GM23248 (cell line): ENCODE data around the gene WDR75. TPM values are rescaled to one million over a fixed set of nuclear protein-coding genes. Genes with fewer than 3 reads are reported as not detected.

Experiments used
- DNase-seq: peaks from one replicate; pipeline ENCODE4 v3.0.0-alpha.2; 2015
- H2AFZ ChIP-seq: fragments of 200-600 bp; sonication (generic); 2 replicates; pipeline ENCODE4 v1.6.1; 2016; ENCODE audit warnings: antibody characterized with exemption
- H3F3A ChIP-seq: fragments of 200-600 bp; sonication (generic); 2 replicates; pipeline ENCODE4 v1.6.1; 2016; ENCODE audit warnings: mild to moderate bottlenecking, antibody characterized with exemption, mixed run types; ENCODE audit not compliant: insufficient read depth
- H3K27ac ChIP-seq: fragments of 200-600 bp; sonication (generic); 2 replicates; pipeline ENCODE4 v1.5.1; 2016; ENCODE audit warnings: mild to moderate bottlenecking
- H3K27me3 ChIP-seq: fragments of 200-600 bp; sonication (generic); replicated peaks from 2 replicates; pipeline ENCODE4 v1.6.1; 2016; ENCODE audit warnings: mild to moderate bottlenecking; ENCODE audit not compliant: insufficient read depth
- H3K36me3 ChIP-seq: fragments of 200-600 bp; sonication (generic); 2 replicates; pipeline ENCODE4 v1.6.1; 2016; ENCODE audit warnings: low read depth, mild to moderate bottlenecking
- H3K4me1 ChIP-seq: fragments of 200-600 bp; sonication (generic); 2 replicates; pipeline ENCODE4 v1.6.1; 2016; ENCODE audit warnings: mild to moderate bottlenecking; ENCODE audit not compliant: insufficient read depth
- H3K4me2 ChIP-seq: fragments of 200-600 bp; sonication (generic); one replicate; pipeline ENCODE4 v1.6.1; 2016; ENCODE audit warnings: mild to moderate bottlenecking; ENCODE audit not compliant: unreplicated experiment
- H3K4me3 ChIP-seq: fragments of 200-600 bp; sonication (generic); 2 replicates; pipeline ENCODE4 v1.5.1; 2016; ENCODE audit warnings: mild to moderate bottlenecking
- H3K79me2 ChIP-seq: fragments of 200-600 bp; sonication (generic); 2 replicates; pipeline ENCODE4 v1.6.1; 2016; ENCODE audit warnings: mild to moderate bottlenecking; ENCODE audit not compliant: insufficient read depth
- H3K9ac ChIP-seq: fragments of 200-600 bp; sonication (generic); 2 replicates; pipeline ENCODE4 v1.6.1; 2016; ENCODE audit warnings: mild to moderate bottlenecking
- H3K9me2 ChIP-seq: fragments of 200-600 bp; sonication (generic); 2 replicates; pipeline ENCODE4 v1.6.1; 2016; ENCODE audit warnings: mixed run types, mild to moderate bottlenecking, moderate library complexity; ENCODE audit not compliant: insufficient read depth
- H3K9me3 ChIP-seq: fragments of 200-600 bp; sonication (generic); one replicate; pipeline ENCODE4 v1.6.1; 2017; ENCODE audit warnings: low read depth
- H4K20me1 ChIP-seq: fragments of 200-600 bp; sonication (generic); 2 replicates; pipeline ENCODE4 v1.6.0; 2016; ENCODE audit not compliant: insufficient read depth
- EZH2 ChIP-seq: fragments of 200-600 bp; sonication (generic); IDR thresholded peaks from 2 replicates; pipeline ENCODE4 v1.6.1; 2018; ENCODE audit warnings: antibody characterized with exemption, mild to moderate bottlenecking; ENCODE audit not compliant: insufficient read depth, poor library complexity, severe bottlenecking
- EZH2phosphoT487 ChIP-seq: fragments of 200-600 bp; sonication (generic); IDR thresholded peaks from 2 replicates; pipeline ENCODE4 v1.6.1; 2018; ENCODE audit warnings: antibody characterized with exemption, moderate library complexity, mild to moderate bottlenecking, low read depth; ENCODE audit not compliant: insufficient read depth
- WGBS, 2 experiments: methylation state at CpG; one replicate each; pipeline ENCODE4 v1.1.6; 2015 to 2017; ENCODE audit warnings: low lambda C conversion rate in 2 of 2, low coverage in 1 of 2; ENCODE audit errors: missing lambda C conversion rate in 2 of 2; 5-methylcytosine and 5-hydroxymethylcytosine counted together
- in situ Hi-C: fragments of 300-500 bp; cut with MboI; formaldehyde crosslinking; loops from 2 replicates; pipeline ENCODE4 v1.15.0; 2020
- polyA plus RNA-seq: library from polyadenylated mRNA; unstranded; fragments of >200 nt; fragmentation: Nextera tagmentation; extraction: Ambion mirVana; gene quantifications from 2 replicates; pipeline ENCODE4 v1.2.1, GENCODE V29; 2016
- total RNA-seq: library from RNA; depleted of rRNA; stranded (reverse); fragments of >200 nt; shearing (Covaris generic); gene quantifications from 2 replicates; pipeline ENCODE4 v1.2.3, GENCODE V29; 2014

WDR75 gene
- total and polyA plus RNA-seq, 2 experiments from 2014 or later, result 25.8 to 44.1 TPM

DNA sequence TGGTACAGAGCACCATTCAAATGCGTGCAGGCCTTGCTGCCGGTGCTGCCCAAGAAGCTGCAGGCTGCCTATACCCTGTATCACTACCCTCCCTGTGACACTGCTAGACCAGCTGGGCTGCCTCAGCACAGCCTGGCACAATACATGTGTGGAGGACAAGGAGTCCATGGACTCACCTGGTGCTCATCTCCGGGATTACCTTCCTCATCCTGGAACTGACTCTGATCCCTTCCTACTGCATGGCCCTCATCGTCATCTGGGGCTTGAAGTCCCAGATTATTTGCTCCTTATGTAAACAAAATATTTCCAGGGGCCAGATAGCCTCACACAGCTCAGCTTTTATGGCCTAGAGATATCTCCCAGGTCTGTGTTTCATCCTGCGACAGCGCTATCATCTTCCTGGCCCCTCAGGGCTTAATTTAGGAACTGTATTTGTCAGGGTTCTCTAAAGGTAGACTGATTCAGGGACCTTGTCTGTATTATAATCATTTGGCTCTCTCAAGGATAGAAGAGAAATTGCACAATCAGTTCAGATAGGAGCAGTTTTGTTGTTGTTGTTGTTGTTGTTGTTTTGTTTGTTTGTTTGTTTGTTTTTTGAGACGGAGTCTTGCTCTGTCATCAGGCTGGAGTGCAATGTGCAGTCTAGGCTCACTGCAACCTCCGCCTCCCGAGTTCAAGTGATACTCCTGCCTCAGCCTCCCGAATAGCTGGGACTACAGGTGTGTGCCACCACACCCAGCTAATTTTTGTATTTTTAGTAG lies 42.9 kb downstream of the WDR75 start:
- Histone ChIP-seq H3K9ac (no peak overlapping the region), H3K27me3 (no peaks in the 10 kb centered on the region), H3K27ac (no peak overlapping the region), H4K20me1 (no peaks in the 10 kb centered on the region), H3F3A (0 out of 2 replicates have a peak, but pooled peaks cover 4% of the 10 kb centered on the region), H3K79me2 (no peaks in the 10 kb centered on the region), H3K4me2 (no peak overlapping the region), H3K4me1 (no peaks in the 10 kb centered on the region), H3K4me3 (no peak overlapping the region), H2AFZ (no peak overlapping the region), H3K9me2 (no peaks in the 10 kb centered on the region), H3K36me3 (no peaks in the 10 kb centered on the region), H3K9me3 (no peaks in the 10 kb centered on the region)
- no peak for DNase-seq
- WGBS, 2 experiments, result 93 to 94% methylated on average over 10 of the region's 10 CpGs
- TF ChIP-seq EZH2phosphoT487 (no peak), EZH2 (no peak)
- in situ Hi-C loops, result no loop called here

DNA sequence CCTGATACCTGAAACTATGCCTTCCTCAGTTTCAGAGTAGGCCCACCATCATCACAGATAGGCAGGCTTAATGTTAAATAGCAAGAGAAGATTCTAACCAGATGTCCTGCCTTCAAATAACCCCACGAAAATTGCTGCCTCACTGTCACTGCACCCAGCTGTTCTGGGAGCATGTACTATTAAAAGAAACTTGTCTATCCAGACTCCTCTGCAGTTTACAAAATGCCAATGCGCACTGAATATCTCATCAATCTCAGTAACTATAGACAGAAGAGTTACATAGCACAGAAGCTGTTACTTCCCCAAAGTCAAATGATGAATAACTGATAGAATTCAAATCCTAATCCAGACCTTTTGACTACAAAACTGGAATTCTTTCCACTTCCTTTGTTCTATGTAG lies 43.9 kb downstream of the WDR75 start:
- no peak for DNase-seq
- no peak overlapping the region for H3K27ac ChIP-seq
- no peaks in the 10 kb centered on the region for H3K79me2 ChIP-seq

DNA sequence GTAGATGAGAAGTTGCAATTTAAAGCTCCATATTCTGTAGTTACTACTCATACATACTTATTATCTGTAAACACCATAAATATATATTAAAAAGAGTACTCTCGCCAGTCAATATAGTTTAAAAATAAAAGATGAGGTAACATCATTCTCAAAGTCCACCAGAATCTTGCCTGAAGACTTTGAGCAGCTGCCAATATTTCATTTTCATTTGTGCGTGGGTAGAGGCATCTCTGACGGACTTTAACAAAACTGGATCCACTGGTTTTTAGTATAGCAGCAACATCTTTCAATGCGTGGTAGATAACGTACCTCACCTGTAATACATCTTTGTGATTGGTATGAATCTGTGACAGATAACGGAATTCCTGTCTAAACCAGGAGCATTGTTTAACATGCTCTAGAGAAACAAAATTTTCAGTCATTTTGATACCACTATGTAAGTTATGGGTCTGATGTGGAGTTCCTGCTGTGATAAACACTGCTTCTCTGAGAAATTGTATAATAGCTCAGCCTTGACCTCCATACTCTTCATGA lies 45.0 kb downstream of the WDR75 start:
- TF ChIP-seq EZH2, result no peak
- TF ChIP-seq EZH2phosphoT487, result no peak
- Histone ChIP-seq H3K27me3 (no peaks in the 10 kb centered on the region), H2AFZ (no peak overlapping the region), H3K4me3 (no peak overlapping the region), H3K9ac (no peak overlapping the region), H3K79me2 (no peaks in the 10 kb centered on the region), H3K27ac (no peak overlapping the region), H3K9me3 (no peaks in the 10 kb centered on the region), H3F3A (no peaks in the 10 kb centered on the region), H3K9me2 (no peaks in the 10 kb centered on the region), H3K36me3 (no peaks in the 10 kb centered on the region), H3K4me2 (no peak overlapping the region), H4K20me1 (no peaks in the 10 kb centered on the region), H3K4me1 (no peaks in the 10 kb centered on the region)
- in situ Hi-C loops, result no loop called here
- WGBS, 2 experiments, result 66 to 70% methylated on average over 6 of the region's 6 CpGs
- no peak for DNase-seq

More for the DNA sequence above, 43.9 kb downstream of the WDR75 start:
- TF ChIP-seq EZH2phosphoT487 (no peak), EZH2 (no peak)
- no peak overlapping the region for H3K4me3 ChIP-seq
- H3K27me3 ChIP-seq, result no peaks in the 10 kb centered on the region
- H3K9me2 ChIP-seq, result no peaks in the 10 kb centered on the region
- H3K36me3 ChIP-seq, result no peaks in the 10 kb centered on the region
- 17 to 21% methylated on average over 2 of the region's 2 CpGs for WGBS, 2 experiments
- no peaks in the 10 kb centered on the region for H3F3A ChIP-seq
- no peak overlapping the region for H3K9ac ChIP-seq
- H3K9me3 ChIP-seq, result no peaks in the 10 kb centered on the region
- no peak overlapping the region for H2AFZ ChIP-seq
- H4K20me1 ChIP-seq, result no peaks in the 10 kb centered on the region
- no peak overlapping the region for H3K4me2 ChIP-seq
- H3K4me1 ChIP-seq, result no peaks in the 10 kb centered on the region
- in situ Hi-C loops, result no loop called here

DNA sequence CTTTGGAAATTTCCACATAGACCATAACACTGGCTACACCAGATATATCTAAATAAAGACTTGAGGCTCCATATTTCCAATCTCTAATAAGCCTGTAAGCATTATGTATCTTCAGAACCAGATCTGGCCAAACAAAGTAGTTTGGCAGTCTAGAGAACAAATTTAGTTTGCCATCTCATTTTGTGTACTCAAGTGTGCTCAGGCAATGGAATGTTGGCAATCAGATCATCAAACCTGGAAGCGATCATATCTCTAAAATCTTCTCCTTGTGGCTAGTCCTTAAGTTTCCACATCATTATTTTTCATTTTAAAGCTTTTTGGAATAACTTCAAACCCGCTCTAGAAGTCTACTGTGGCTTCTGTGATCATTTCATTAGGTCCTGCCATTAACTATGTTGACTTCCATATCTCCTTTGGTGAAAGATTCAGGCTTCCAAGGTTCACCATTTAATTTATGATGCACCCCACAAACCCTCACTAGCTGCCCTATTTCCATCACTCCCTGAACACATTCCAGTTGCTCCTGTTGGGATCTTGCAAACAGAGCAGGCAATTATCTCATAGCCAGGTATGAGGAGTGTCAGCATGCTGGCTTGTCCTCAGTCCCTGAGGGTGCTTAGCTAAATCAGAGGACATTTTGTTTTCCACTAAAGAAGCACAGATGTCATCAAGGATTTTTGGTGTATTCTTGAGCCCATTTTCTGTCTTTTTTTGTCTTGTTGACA lies 46.2 kb downstream of the WDR75 start:
- Histone ChIP-seq H3K27me3 (no peaks in the 10 kb centered on the region), H3K4me3 (no peak overlapping the region), H3K4me1 (no peaks in the 10 kb centered on the region; the same call in 1 of the 2 replicates), H3K9me3 (no peaks in the 10 kb centered on the region), H3K4me2 (no peak overlapping the region), H3K27ac (no peak overlapping the region), H3K9me2 (no peaks in the 10 kb centered on the region), H4K20me1 (no peaks in the 10 kb centered on the region), H3K36me3 (no peaks in the 10 kb centered on the region), H3K79me2 (no peaks in the 10 kb centered on the region), H2AFZ (no peak overlapping the region), H3K9ac (no peak overlapping the region), H3F3A (peaks cover 4% of the 10 kb centered on the region; the same call in 1 of the 2 replicates)
- 11 to 18% methylated on average over 2 of the region's 2 CpGs for WGBS, 2 experiments
- TF ChIP-seq EZH2phosphoT487, result no peak
- no peak for TF ChIP-seq EZH2
- no peak for DNase-seq
- in situ Hi-C loops, result no loop called here
